ENCODE data around the gene GPR42. TPM values are rescaled to one million over a fixed set of nuclear protein-coding genes. Genes with fewer than 3 reads are reported as not detected.
"Not testable (repeated sequence)": the region's sequence is repeated elsewhere in the genome, so short reads cannot be mapped to it uniquely, and the experiment has no call there.

GPR42 gene
- total and polyA plus RNA-seq, 3 experiments from 2014 or later: not detected

GRCh38 chr19:35375505-35376307 is 4.8 kb downstream of the GPR42 start:
- ChIA-PET POLR2A (no interaction called here), CTCF (no interaction called here)
- H3K9me3 ChIP-seq (ENCODE audit: low read length): no peaks in the 10 kb centered on the region
- no peak overlapping the region for H3K27ac ChIP-seq (ENCODE audit: low read depth, low read length)
- H3K4me1 ChIP-seq (ENCODE audit: insufficient read depth, low read length): no peaks in the 10 kb centered on the region
- no peaks in the 10 kb centered on the region for H3K27me3 ChIP-seq (ENCODE audit: insufficient read depth, low read length, poor library complexity, severe bottlenecking)
- H3K36me3 ChIP-seq (ENCODE audit: insufficient read depth, low read length): no peaks in the 10 kb centered on the region
- DNase-seq: no peak
- H3K36me3 Mint-ChIP-seq: no peaks in the 10 kb centered on the region
- no peak overlapping the region for H3K4me3 ChIP-seq (ENCODE audit: low read length)
- peaks cover 2 to 13% (median 4%) of the 10 kb centered on the region in 3 donors for H3K4me1 Mint-ChIP-seq
- H3K4me3 Mint-ChIP-seq: no peak overlapping the region
- no peaks in the 10 kb centered on the region for H3K9me3 Mint-ChIP-seq
- H3K27me3 Mint-ChIP-seq: peaks cover 3 to 6% of the 10 kb centered on the region in 2 donors
- H3K27ac Mint-ChIP-seq: peak overlapping the region in 1 of 8 donors; percentile 51

- ChIA-PET CTCF (interaction anchor here (0.7 kb wide), 1 partner anchor 14 kb away, joined by 3 read pairs; no protein-coding TSS in a partner anchor), POLR2A (no interaction called here)
- Mint-ChIP-seq H3K27ac (no peak overlapping the region), H3K9me3 (no peaks in the 10 kb centered on the region), H3K4me3 (no peak overlapping the region), H3K4me1 (peaks cover 2 to 13% (median 4%) of the 10 kb centered on the region in 3 donors), H3K27me3 (peaks cover 7 to 14% of the 10 kb centered on the region in 2 donors), H3K36me3 (no peaks in the 10 kb centered on the region)
- Histone ChIP-seq H3K9me3 (ENCODE audit: low read length) (no peaks in the 10 kb centered on the region), H3K4me3 (ENCODE audit: low read length) (no peak overlapping the region), H3K36me3 (ENCODE audit: insufficient read depth, low read length) (no peaks in the 10 kb centered on the region), H3K27me3 (ENCODE audit: insufficient read depth, low read length, poor library complexity, severe bottlenecking) (no peaks in the 10 kb centered on the region), H3K27ac (ENCODE audit: low read depth, low read length) (no peak overlapping the region), H3K4me1 (ENCODE audit: insufficient read depth, low read length) (no peaks in the 10 kb centered on the region)
- DNase-seq: no peak
Measured at GRCh38 chr19:35377656-35378055, 6.8 kb downstream of the GPR42 start.

- Histone ChIP-seq H3K9me3 (ENCODE audit: low read length) (no peaks in the 10 kb centered on the region), H3K36me3 (ENCODE audit: insufficient read depth, low read length) (no peaks in the 10 kb centered on the region), H3K27ac (ENCODE audit: low read depth, low read length) (no peak overlapping the region), H3K27me3 (ENCODE audit: insufficient read depth, low read length, poor library complexity, severe bottlenecking) (no peaks in the 10 kb centered on the region), H3K4me1 (ENCODE audit: insufficient read depth, low read length) (no peaks in the 10 kb centered on the region), H3K4me3 (ENCODE audit: low read length) (no peak overlapping the region)
- H3K27me3 Mint-ChIP-seq: peaks cover 7 to 19% of the 10 kb centered on the region in 2 donors
- CTCF ChIA-PET: no interaction called here
- no peaks in the 10 kb centered on the region for H3K9me3 Mint-ChIP-seq
- peaks cover 2 to 13% (median 4%) of the 10 kb centered on the region in 3 donors for H3K4me1 Mint-ChIP-seq
- DNase-seq: no peak
- POLR2A ChIA-PET: no interaction called here
- no peak overlapping the region for H3K27ac Mint-ChIP-seq
- no peak overlapping the region for H3K4me3 Mint-ChIP-seq
- no peaks in the 10 kb centered on the region for H3K36me3 Mint-ChIP-seq
Measured at GRCh38 chr19:35378356-35378755, 7.5 kb downstream of the GPR42 start.

DNA sequence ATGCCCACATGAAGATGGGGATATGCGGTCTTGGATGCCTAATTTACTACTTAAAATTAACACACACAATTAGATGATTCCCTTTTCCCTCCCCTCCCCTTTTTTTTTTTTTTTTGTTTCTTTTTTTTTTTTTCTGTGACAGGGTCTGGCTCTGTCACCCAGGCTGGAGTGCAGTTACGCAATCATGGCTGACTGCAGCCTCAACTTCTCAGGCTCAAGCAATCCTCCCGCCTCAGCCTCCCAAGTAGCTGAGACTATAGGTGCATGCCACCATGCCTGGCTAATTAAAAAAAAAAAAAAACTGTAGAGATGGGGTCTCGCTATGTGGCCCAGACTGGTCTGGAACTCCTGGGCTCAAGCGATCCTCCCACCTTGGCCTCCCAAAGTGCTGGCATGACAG is 8.7 kb downstream of the GPR42 start:
- H3K27ac Mint-ChIP-seq; H3K4me1 ChIP-seq (ENCODE audit: insufficient read depth, low read length); H3K36me3 ChIP-seq (ENCODE audit: insufficient read depth, low read length); DNase-seq; POLR2A ChIA-PET; CTCF ChIA-PET; H3K9me3 ChIP-seq (ENCODE audit: low read length); H3K9me3 Mint-ChIP-seq; H3K4me3 ChIP-seq (ENCODE audit: low read length); H3K4me3 Mint-ChIP-seq; H3K27me3 ChIP-seq (ENCODE audit: insufficient read depth, low read length, poor library complexity, severe bottlenecking); H3K36me3 Mint-ChIP-seq: not testable (repeated sequence)
- H3K4me1 Mint-ChIP-seq: peaks cover 2 to 13% (median 4%) of the 10 kb centered on the region in 3 donors
- H3K27ac ChIP-seq (ENCODE audit: low read depth, low read length): peak overlapping the region; percentile 71
- peaks cover 9 to 25% of the 10 kb centered on the region in 2 donors for H3K27me3 Mint-ChIP-seq

DNA sequence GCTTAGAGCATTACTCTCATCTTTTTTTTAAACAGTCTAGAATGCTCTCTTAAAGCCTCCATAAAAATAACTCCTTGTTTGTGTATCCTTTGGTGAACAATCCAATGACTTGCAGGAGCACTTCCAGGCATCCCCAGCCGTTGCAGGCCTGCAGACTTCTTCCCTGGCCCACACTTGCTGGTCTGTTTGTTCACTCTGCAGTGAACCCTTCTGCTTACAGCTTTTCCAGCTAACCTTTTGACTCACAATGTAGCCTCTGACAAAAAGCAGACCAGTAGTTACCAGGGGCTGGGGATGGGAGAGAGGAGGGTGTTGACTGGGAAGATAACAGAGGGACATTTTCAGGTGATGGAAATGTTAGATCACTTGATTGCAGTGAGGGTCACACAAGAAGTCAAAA is 9.1 kb downstream of the GPR42 start:
- peaks cover 0 to 4% (median 2%) of the 10 kb centered on the region in 5 donors for H3K9me3 Mint-ChIP-seq
- Histone ChIP-seq H3K36me3 (ENCODE audit: insufficient read depth, low read length) (no peaks in the 10 kb centered on the region), H3K4me3 (ENCODE audit: low read length) (no peak overlapping the region), H3K9me3 (ENCODE audit: low read length) (no peaks in the 10 kb centered on the region), H3K4me1 (ENCODE audit: insufficient read depth, low read length) (no peaks in the 10 kb centered on the region), H3K27me3 (ENCODE audit: insufficient read depth, low read length, poor library complexity, severe bottlenecking) (no peaks in the 10 kb centered on the region), H3K27ac (ENCODE audit: low read depth, low read length) (peak overlapping the region; percentile 71)
- POLR2A ChIA-PET: no interaction called here
- no peak overlapping the region for H3K27ac Mint-ChIP-seq
- CTCF ChIA-PET: no interaction called here
- peaks cover 0 to 9% (median 4%) of the 10 kb centered on the region in 3 donors for H3K4me1 Mint-ChIP-seq
- H3K27me3 Mint-ChIP-seq: peaks cover 12 to 28% of the 10 kb centered on the region in 2 donors
- no peaks in the 10 kb centered on the region for H3K36me3 Mint-ChIP-seq
- no peak for DNase-seq
- H3K4me3 Mint-ChIP-seq: no peak overlapping the region

GRCh38 chr19:35380450-35381124 is 9.7 kb downstream of the GPR42 start:
- Mint-ChIP-seq H3K27ac (no peak overlapping the region), H3K4me3 (no peak overlapping the region), H3K36me3 (no peaks in the 10 kb centered on the region), H3K4me1 (peaks cover 0 to 5% (median 4%) of the 10 kb centered on the region in 3 donors), H3K9me3 (peaks cover 0 to 4% (median 2%) of the 10 kb centered on the region in 5 donors), H3K27me3 (peaks cover 10 to 28% of the 10 kb centered on the region in 2 donors)
- Histone ChIP-seq H3K4me1 (ENCODE audit: insufficient read depth, low read length) (no peaks in the 10 kb centered on the region), H3K27ac (ENCODE audit: low read depth, low read length) (peak overlapping the region; percentile 71), H3K36me3 (ENCODE audit: insufficient read depth, low read length) (no peaks in the 10 kb centered on the region), H3K4me3 (ENCODE audit: low read length) (no peak overlapping the region), H3K27me3 (ENCODE audit: insufficient read depth, low read length, poor library complexity, severe bottlenecking) (no peaks in the 10 kb centered on the region), H3K9me3 (ENCODE audit: low read length) (no peaks in the 10 kb centered on the region)
- ChIA-PET CTCF (no interaction called here), POLR2A (no interaction called here)
- DNase-seq: no peak

- CTCF ChIA-PET: no interaction called here
- Histone ChIP-seq H3K27ac (ENCODE audit: low read depth, low read length) (peak overlapping the region; percentile 71), H3K36me3 (ENCODE audit: insufficient read depth, low read length) (no peaks in the 10 kb centered on the region), H3K27me3 (ENCODE audit: insufficient read depth, low read length, poor library complexity, severe bottlenecking) (no peaks in the 10 kb centered on the region), H3K4me1 (ENCODE audit: insufficient read depth, low read length) (no peaks in the 10 kb centered on the region), H3K9me3 (ENCODE audit: low read length) (no peaks in the 10 kb centered on the region), H3K4me3 (ENCODE audit: low read length) (no peak overlapping the region)
- Mint-ChIP-seq H3K4me1 (peaks cover 0 to 5% (median 4%) of the 10 kb centered on the region in 3 donors), H3K9me3 (peaks cover under 1 to 4% (median 4%) of the 10 kb centered on the region in 5 donors), H3K36me3 (peaks cover 0 to 1% (median 0%) of the 10 kb centered on the region in 3 donors), H3K27ac (no peak overlapping the region), H3K27me3 (peaks cover 8 to 28% of the 10 kb centered on the region in 2 donors), H3K4me3 (no peak overlapping the region)
- POLR2A ChIA-PET: no interaction called here
- no peak for DNase-seq
Measured at GRCh38 chr19:35381318-35381717, 10.4 kb downstream of the GPR42 start.

DNA sequence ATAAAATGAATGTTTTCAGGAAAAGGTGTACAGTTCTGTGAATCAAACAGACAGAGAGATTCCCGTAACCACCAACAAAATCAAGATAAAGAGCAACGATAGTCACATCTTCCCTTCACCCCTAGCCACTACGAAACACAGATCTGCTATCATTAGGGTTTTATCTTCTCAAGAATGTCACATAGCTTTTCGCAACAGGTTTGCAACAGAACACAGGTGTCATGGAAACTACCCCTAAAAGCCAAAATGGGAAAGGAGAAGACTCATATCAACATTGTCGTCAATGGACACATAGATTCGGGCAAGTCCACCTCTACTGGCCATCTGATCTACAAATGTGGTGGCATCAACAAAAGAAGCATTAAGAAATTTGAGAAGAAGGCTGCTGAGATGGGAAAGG is 11.1 kb downstream of the GPR42 start:
- DNase-seq: no peak
- ChIA-PET POLR2A (no interaction called here), CTCF (no interaction called here)
- H3K9me3 ChIP-seq (ENCODE audit: low read length): no peaks in the 10 kb centered on the region
- H3K27me3 ChIP-seq (ENCODE audit: insufficient read depth, low read length, poor library complexity, severe bottlenecking): no peaks in the 10 kb centered on the region
- no peaks in the 10 kb centered on the region for H3K36me3 ChIP-seq (ENCODE audit: insufficient read depth, low read length)
- Mint-ChIP-seq H3K9me3 (peaks cover 6 to 10% (median 7%) of the 10 kb centered on the region in 5 donors), H3K4me3 (no peak overlapping the region), H3K27me3 (peaks cover 8 to 28% of the 10 kb centered on the region in 2 donors), H3K4me1 (peaks cover 0 to 3% (median 3%) of the 10 kb centered on the region in 3 donors), H3K27ac (no peak overlapping the region), H3K36me3 (peaks cover 0 to 5% (median 0%) of the 10 kb centered on the region in 3 donors)
- no peak overlapping the region for H3K4me3 ChIP-seq (ENCODE audit: low read length)
- no peaks in the 10 kb centered on the region for H3K4me1 ChIP-seq (ENCODE audit: insufficient read depth, low read length)
- no peak overlapping the region for H3K27ac ChIP-seq (ENCODE audit: low read depth, low read length)
